NCI-H1417 (cell line): ENCODE results near the gene PTPRM.

Source experiments
- DNase-seq, 3 experiments: peaks; one replicate each; lab custom pipeline; 2025; lab: John Stamatoyannopoulos, UW

Gene PTPRM

DNA sequence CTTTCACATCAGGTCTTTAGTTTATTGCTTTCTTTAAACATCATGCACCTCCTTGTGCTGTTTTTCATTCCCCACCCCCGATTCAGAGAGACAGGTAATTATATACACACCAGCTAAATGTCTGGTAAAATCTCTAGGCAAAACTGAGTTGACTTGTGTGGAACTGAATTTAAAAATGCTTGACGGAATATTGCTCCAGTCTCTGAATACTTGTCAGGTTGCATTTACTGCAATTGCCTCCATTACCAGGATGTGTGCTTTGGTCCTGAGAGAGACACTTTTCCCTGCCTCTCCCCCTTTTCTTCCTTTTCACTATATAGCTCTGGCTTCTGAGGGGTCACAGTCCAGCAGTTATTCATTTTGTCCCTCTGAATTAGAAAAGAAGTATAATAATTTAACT is 104.0 kb downstream of the PTPRM start:
- DNase-seq: peak in 1 of 3 experiments; percentile 19

DNA sequence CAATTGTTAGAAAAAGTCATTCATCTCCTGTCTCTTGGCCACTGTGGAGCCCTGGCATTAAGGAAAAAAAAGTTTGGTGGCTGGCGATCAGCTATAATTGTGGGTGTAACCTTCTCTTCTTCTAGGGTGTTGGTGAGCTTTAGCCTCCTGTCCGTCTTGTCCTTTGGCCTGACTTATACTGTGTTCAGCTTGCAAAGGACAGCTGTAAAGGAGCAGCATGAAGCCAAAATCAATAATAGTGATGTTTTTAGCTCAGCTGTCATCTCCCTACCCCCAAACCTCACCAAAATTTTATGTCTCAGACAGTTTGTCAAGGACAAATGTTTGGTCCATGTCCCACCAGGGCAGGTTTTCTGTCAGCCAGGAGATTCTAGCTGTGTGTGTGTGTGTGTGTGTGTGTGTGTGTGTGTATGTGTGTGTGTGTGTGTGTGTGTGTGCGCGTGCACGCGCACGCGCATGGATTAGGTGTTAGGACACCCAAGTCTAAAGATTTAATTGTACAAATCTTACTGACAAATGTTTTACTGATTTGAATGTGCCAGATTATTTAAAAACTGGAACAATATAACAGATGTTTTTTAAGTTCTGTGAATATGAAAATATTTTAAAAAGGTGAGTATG is 109.2 kb downstream of the PTPRM start:
- DNase-seq: no peak

DNA sequence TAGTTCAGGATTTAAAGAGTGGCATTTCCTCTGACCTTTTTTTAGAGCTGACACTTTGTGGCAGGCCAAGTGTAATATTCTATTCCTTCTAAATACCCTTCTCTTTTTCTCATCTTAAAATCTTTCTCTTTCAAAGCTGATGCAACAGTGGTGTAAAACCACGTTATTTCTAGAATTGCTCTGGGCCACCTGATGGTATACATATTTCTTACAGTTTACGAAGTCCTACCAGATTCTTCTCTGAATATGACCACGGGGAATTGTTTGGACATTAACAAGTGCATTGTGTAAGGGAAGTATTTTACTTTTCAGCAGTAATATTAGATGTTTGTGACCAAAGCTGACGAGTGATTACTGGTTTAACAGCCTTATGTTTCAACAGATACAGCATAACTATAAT is 109.9 kb downstream of the PTPRM start:
- DNase-seq: no peak

GRCh38 chr18:7677424-7677823 is 110.3 kb downstream of the PTPRM start:
- no peak for DNase-seq

GRCh38 chr18:7678389-7678788 is 111.3 kb downstream of the PTPRM start:
- no peak for DNase-seq

DNA sequence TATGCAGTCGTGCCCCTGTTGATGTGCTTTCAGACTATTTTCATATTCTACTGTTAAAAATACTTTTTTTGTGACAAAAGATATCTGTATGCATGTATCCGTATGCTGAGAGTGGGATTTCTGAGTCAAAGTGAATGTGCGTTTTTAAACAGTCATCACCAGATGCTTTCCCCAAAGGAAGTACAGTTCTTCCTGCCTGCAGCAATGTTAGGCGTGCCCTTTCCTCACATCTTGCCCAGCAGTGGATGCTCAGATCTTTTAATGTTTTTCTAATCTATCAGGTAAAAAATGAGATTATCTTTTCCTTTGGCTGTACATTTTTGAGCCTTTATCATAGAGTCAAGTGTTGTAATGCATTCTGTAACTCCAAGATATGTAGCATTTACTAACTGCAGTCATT is 111.7 kb downstream of the PTPRM start:
- DNase-seq: no peak

DNA sequence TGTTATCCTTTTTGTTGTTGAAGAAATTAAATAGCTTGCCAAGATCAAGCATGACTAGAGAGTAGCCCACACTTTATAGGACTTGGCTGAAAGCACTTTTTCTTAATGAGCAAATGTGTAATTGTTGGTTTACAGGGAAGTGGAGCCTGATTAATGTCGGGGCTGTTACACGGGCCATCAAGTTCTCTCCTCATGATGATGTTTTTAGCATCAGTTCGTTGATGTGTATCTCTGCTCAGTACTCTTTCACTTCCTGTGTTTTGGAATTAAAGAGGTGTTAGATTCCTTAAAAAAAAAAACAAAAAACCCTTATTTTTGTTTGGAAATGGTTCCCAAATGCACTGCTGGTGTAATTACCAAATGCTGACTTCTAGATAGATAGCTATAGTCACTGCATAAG is 114.2 kb downstream of the PTPRM start:
- no peak for DNase-seq

DNA sequence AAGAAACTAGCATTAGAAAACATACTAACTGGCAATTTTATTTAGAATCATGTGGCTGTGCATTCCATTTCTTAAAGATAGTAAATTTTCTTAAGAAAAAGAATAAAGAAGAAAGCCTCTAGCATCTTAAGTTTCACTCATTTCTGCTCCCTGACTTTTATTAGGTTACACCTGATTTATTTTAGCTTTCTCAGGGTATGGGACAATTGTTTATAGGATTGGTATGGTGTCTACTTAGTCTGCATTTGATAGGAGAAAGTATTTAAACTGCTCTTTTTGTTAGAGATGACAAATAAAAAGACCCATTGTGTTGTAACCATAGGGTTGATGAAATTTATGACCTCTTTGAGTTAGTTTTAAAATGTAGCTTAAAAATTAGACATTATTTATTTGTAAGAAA is 115.2 kb downstream of the PTPRM start:
- DNase-seq: no peak

DNA sequence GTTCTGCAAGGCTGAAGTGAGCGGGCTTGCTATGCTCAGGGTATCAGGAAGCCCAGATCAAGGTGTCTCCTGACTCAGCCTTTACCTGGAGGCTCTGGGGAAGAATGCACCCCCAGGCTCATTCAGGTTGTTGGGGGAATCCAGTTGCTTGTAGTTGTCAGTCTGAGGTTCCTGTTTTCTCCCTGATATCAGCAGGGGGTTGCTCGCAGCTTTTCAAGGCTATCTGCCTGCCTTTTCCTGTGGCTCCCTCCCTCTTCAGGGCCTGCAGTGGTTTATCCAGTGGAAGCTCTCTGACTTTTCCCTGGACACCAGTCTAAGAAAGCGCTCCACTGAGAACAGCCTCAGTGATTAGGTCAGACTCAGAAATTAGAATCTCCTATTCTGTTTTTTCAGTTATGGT is 116.6 kb downstream of the PTPRM start:
- no peak for DNase-seq

- DNase-seq: no peak
Observed at GRCh38 chr18:7684357-7684756, 117.2 kb downstream of the PTPRM start.

DNA sequence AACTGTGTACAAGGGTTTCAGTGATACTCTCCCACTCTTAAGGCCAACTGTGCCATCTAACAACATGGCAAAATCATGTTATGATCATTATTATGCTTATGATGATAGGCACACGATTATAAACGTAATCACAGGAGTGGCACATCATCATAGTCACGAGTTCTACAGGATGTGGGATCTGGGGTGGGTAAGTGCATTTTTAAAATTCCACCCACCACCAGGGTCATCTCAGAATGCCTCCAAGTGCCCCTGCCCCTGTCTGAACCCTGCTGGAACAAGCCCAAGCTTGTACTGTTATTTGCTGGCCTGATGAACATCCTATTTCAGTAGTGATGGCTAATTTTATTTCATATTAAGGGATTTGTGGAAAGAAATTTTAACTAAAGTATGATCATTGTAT is 117.8 kb downstream of the PTPRM start:
- DNase-seq: no peak

GRCh38 chr18:7686278-7686677 is 119.2 kb downstream of the PTPRM start:
- no peak for DNase-seq

- no peak for DNase-seq
Observed at GRCh38 chr18:7688580-7688979, 121.5 kb downstream of the PTPRM start.

DNA sequence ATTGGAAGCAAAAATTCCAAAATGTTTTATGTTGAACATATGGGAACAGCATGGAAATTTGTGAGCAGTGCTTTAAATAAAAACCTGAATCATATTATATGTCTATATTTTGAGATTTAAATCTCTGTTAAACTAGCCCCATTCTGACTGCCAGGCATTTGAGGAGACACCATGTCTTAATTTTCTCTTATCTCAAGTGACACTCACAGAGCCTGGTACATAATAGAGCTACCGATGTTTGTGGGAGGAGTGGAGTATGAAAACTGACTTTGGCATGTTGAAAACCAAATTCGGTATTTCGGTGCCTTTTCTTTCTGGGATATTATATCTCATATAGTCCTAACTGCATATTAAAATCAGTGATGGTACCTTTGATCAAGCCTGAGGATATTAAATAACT is 124.1 kb downstream of the PTPRM start:
- no peak for DNase-seq

GRCh38 chr18:7696780-7697179 is 129.7 kb downstream of the PTPRM start:
- DNase-seq: peak in 1 of 3 experiments; percentile 39

DNA sequence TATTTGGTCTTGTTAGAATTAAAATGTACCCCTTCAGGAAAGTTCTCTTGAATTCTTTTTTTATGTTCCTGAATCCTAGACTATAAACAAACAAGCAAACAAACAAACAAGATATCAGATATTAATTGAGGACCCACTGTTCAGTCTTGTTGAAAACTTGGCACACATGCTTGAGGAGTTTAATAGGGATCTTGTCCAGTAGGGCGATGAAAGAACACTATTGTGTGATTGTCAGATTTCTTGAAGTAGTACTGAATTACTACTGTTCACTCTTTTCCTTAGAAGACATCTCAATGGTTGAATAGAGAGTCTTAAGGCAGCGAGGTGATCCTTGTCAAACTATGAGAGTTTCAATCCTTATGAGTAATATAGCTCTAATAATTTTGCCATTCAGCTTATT is 130.2 kb downstream of the PTPRM start:
- no peak for DNase-seq

GRCh38 chr18:7711495-7711894 is 144.4 kb downstream of the PTPRM start:
- DNase-seq: no peak

DNA sequence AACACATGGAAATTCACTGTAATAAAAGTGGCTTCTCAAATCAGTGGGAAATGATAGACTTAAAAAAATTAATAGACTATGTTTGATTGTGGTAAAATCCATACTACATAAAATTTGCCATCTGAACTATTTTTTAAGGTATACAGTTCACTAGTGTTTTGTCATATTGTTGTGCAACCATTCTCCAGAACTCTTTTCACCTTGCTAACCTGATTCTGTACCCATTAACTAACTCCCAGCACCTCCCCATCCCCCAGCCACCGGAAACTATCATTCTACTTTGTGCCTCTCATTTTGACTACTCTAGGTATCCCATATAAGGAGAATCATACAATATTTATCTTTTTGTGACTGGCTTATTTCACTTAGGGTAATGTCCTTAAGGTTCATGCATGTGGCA is 153.3 kb downstream of the PTPRM start:
- no peak for DNase-seq

DNA sequence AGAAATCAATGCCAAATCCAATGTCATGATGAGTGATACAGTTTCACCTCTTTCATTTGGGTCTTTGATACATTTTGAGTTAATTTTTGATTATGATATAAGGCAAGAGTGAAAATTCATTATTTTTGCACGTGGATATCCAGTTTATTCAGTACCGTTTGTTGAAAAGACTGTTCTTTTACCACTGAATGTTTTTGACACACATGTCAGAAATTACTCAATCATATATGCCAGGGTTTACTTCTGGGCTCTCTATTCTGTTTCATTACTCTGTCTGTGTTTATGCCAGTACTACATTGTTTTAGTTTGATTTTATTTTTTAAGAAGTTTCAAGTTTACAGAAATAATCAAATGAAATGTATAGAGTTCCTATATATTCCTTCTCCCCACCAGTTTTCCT is 154.4 kb downstream of the PTPRM start:
- no peak for DNase-seq

DNA sequence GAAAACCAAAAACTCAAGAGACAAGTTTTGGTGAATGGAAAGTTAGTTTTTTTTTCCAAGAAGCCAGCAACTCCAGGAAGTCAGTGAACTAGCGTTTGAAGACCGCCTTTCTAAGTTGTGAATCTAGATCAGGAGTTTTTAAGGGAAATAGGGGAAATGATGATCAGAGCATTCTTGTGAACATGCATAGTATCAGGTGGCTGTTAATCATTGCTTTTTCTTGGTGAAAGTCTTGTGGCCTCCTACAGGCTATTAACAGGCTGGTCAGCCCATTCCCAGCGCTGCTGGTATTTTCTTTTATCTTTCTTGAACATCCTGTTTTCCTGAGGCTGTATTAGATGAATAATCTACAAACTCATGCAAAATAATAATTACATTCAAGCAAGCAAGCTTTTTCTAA is 155.8 kb downstream of the PTPRM start:
- DNase-seq: no peak

DNA sequence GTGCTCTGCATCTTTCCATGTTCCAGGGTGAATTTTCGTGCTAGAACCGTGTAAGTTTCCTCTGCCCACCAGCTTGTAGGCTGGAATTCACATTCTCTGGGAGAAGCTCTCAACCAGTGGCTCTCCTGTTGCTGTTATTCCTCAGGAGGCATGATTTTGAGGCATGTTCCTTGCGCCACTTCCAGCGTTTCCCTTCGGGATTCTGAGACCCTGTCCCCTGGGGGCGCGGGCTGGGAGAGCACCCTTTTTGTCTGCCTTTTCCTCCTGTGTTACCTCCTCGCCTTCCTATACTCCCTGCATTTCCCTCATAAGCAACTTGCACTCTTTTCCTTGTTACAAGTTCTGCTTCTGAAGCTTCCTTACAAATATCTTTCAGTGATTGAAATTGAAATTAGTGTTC is 156.4 kb downstream of the PTPRM start:
- no peak for DNase-seq

DNA sequence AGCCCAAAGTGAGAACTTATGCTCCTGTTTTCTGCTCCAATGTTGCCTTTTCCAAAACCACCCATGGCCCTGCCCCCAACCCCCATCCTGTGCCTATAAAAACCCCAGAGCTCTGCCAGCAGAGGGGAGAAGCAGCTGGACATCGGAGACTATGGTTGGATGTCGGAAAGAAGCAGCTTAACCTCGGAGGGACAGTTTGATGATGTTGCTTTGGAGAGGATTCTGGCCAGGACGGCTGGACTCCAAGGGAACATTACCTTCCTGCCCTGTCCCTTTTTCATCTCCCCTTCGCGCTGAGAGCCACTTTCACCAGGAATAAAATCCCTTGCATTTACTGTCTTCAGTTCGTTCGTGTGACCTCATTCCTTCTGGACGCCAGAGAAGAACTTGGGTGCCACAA is 158.4 kb downstream of the PTPRM start:
- no peak for DNase-seq

GRCh38 chr18:7725897-7726296 is 158.8 kb downstream of the PTPRM start:
- DNase-seq: no peak

DNA sequence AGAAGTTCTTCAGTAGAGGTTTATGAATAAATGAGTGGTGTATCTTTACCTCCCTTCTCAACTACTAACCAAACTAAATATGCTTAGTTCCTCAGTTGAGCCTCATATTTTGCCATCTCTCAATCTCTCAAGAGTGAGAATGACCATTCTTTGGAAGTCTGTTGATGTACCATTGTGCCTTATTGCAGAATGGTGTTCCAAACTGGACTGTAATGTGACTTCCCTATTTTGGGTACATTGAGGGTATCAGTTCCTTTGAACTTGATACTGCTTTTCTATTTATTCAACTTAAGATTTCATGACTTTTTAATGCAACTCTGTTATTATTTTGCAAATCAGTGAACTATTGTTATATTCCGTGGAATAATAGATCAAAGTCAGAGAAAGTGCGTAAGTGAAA is 159.4 kb downstream of the PTPRM start:
- no peak for DNase-seq
